H1 (cell line): ENCODE measurements around the gene HOXA10. TPM values are rescaled to one million over a fixed set of nuclear protein-coding genes. Genes with fewer than 3 reads are reported as not detected.

Source experiments
- CTCF ChIA-PET: fragments of 300-600 bp; sonication (Branson Sonifier 250); formaldehyde crosslinking; loops from one replicate; lab custom pipeline; 2021; ENCODE audit not compliant: partially characterized antibody; lab: Charles Lee
- POLR2A ChIA-PET: fragments of 300-600 bp; sonication (Branson Sonifier 250); formaldehyde crosslinking; loops from one replicate; lab custom pipeline; 2021; ENCODE audit warnings: inconsistent platforms; ENCODE audit not compliant: partially characterized antibody; lab: Charles Lee
- DNase-seq, 2 experiments: peaks; one replicate each; pipeline versions ENCODE4 v3.0.0 to v3.0.0-alpha.2; 2010 to 2022; ENCODE audit warnings: low spot score in 2 of 2, low read depth in 1 of 2, mixed read lengths in 1 of 2
- FAIRE-seq: peaks from 2 replicates; lab custom pipeline; 2011; peaks lifted over from hg19 to GRCh38; lab: Jason Lieb, UNC
- H2AFZ ChIP-seq: 2 replicates; pipeline ENCODE4 v1.8.1; 2012; ENCODE audit warnings: low read length, inconsistent platforms
- H2AK5ac ChIP-seq: 2 replicates; pipeline ENCODE4 v1.6.1; 2013; ENCODE audit warnings: low read depth, low read length
- H2BK120ac ChIP-seq: replicated peaks from 2 replicates; pipeline ENCODE3; 2013; ENCODE audit warnings: low read depth, low read length, inconsistent platforms
- H2BK12ac ChIP-seq: 2 replicates; pipeline ENCODE4 v1.6.1; 2013; ENCODE audit warnings: low read depth, low read length
- H2BK15ac ChIP-seq: 2 replicates; pipeline ENCODE4 v1.6.1; 2013; ENCODE audit warnings: low read length
- H2BK20ac ChIP-seq: 2 replicates; pipeline ENCODE4 v1.6.1; 2013; ENCODE audit warnings: low read length
- H2BK5ac ChIP-seq: 2 replicates; pipeline ENCODE4 v1.6.1; 2013; ENCODE audit warnings: low read depth, low read length
- H3K14ac ChIP-seq: 2 replicates; pipeline ENCODE4 v1.6.1; 2013; ENCODE audit warnings: inconsistent platforms; ENCODE audit not compliant: insufficient read length
- H3K18ac ChIP-seq: 2 replicates; pipeline ENCODE4 v1.6.1; 2013; ENCODE audit warnings: low read length; ENCODE audit errors: extremely low read depth
- H3K23ac ChIP-seq: 2 replicates; pipeline ENCODE4 v1.6.1; 2013; ENCODE audit warnings: inconsistent platforms; ENCODE audit not compliant: insufficient read length
- H3K23me2 ChIP-seq: 2 replicates; pipeline ENCODE4 v1.6.1; 2013; ENCODE audit warnings: low read depth, low read length
- H3K27ac ChIP-seq: 2 replicates; pipeline ENCODE4 v1.6.1; 2011; ENCODE audit warnings: low read depth, low read length, inconsistent platforms
- H3K27me3 ChIP-seq, 4 experiments: replicated peaks in 1 of 4; 1 replicate in 1 of 4; 2 replicates in 3 of 4; pipeline versions ENCODE4 v1.6.1 to v1.8.1; 2011 to 2013; ENCODE audit warnings: low read length in 3 of 4, mild to moderate bottlenecking in 3 of 4, inconsistent platforms in 2 of 4, mixed read lengths in 2 of 4, moderate library complexity in 1 of 4; ENCODE audit not compliant: control insufficient read depth in 3 of 4, insufficient read depth in 3 of 4; ENCODE audit errors: extremely low read depth in 1 of 4
- H3K36me3 ChIP-seq, 4 experiments: 2 replicates each; pipeline versions ENCODE4 v1.6.1 to v1.8.1; 2011 to 2013; ENCODE audit warnings: mild to moderate bottlenecking in 4 of 4, low read length in 3 of 4, moderate library complexity in 2 of 4, control low read depth in 1 of 4, inconsistent platforms in 1 of 4; ENCODE audit not compliant: insufficient read depth in 4 of 4, control insufficient read depth in 2 of 4
- H3K4ac ChIP-seq: replicated peaks from 2 replicates; pipeline ENCODE3; 2013; ENCODE audit warnings: low read length, low read depth, mixed read lengths, inconsistent platforms; ENCODE audit not compliant: insufficient read length
- H3K4me1 ChIP-seq, 4 experiments: replicated peaks in 1 of 4; 1 replicate in 1 of 4; 2 replicates in 3 of 4; pipeline versions ENCODE4 v1.6.1 to v1.8.1; 2011 to 2013; ENCODE audit warnings: low read length in 3 of 4, inconsistent platforms in 2 of 4, mixed read lengths in 1 of 4; ENCODE audit not compliant: insufficient read depth in 4 of 4, control insufficient read depth in 3 of 4
- H3K4me2 ChIP-seq, 2 experiments: 2 replicates each; pipeline versions ENCODE4 v1.6.1 to v1.8.1; 2011 to 2013; ENCODE audit warnings: low read depth in 2 of 2, low read length in 2 of 2, control low read depth in 1 of 2, inconsistent platforms in 1 of 2, mild to moderate bottlenecking in 1 of 2; ENCODE audit not compliant: insufficient read depth in 1 of 2
- H3K4me3 ChIP-seq, 4 experiments: fragments of 200-600, 300-600 bp in 1 of 4; sonication (generic), shearing (Covaris generic), sonication (Bioruptor Twin) in 1 of 4; 2 replicates each; pipeline versions ENCODE4 v1.5.1 to v1.8.1; 2011 to 2016; ENCODE audit warnings: low read length in 4 of 4, low read depth in 3 of 4, control low read depth in 2 of 4, inconsistent platforms in 2 of 4, mild to moderate bottlenecking in 2 of 4, mixed read lengths in 1 of 4, moderate library complexity in 1 of 4; ENCODE audit not compliant: insufficient read depth in 2 of 4; ENCODE audit errors: extremely low read depth in 1 of 4
- H3K56ac ChIP-seq: replicated peaks from 2 replicates; pipeline ENCODE3; 2013; ENCODE audit warnings: low read depth, mild to moderate bottlenecking, mixed read lengths, low read length, inconsistent platforms; ENCODE audit not compliant: insufficient read length
- H3K79me1 ChIP-seq: 2 replicates; pipeline ENCODE4 v1.6.1; 2013; ENCODE audit warnings: low read depth, low read length, control low read depth
- H3K79me2 ChIP-seq, 2 experiments: 2 replicates each; pipeline versions ENCODE4 v1.6.1 to v1.8.1; 2012 to 2013; ENCODE audit warnings: low read length in 2 of 2, mild to moderate bottlenecking in 2 of 2, inconsistent platforms in 1 of 2; ENCODE audit not compliant: insufficient read depth in 2 of 2, control insufficient read depth in 1 of 2
- H3K9ac ChIP-seq, 4 experiments: replicated peaks in 1 of 4; 1 replicate in 1 of 4; 2 replicates in 3 of 4; pipeline versions ENCODE4 v1.6.1 to v1.8.1; 2011 to 2013; ENCODE audit warnings: low read depth in 3 of 4, low read length in 3 of 4, control low read depth in 2 of 4, mild to moderate bottlenecking in 2 of 4, moderate library complexity in 2 of 4, inconsistent platforms in 1 of 4; ENCODE audit errors: extremely low read depth in 1 of 4
- H3K9me3 ChIP-seq, 2 experiments: 2 replicates each; pipeline versions ENCODE4 v1.6.1 to v1.8.1; 2012 to 2013; ENCODE audit warnings: mild to moderate bottlenecking in 2 of 2, moderate library complexity in 2 of 2, control low read depth in 1 of 2, inconsistent platforms in 1 of 2, low read depth in 1 of 2, low read length in 1 of 2, mixed read lengths in 1 of 2; ENCODE audit not compliant: insufficient read depth in 2 of 2
- H4K20me1 ChIP-seq, 2 experiments: replicated peaks in 1 of 2; 2 replicates each; pipeline versions ENCODE3 to v1.8.1; 2011 to 2013; ENCODE audit warnings: inconsistent platforms in 2 of 2, low read length in 2 of 2, mild to moderate bottlenecking in 1 of 2; ENCODE audit not compliant: insufficient read depth in 2 of 2, control insufficient read depth in 1 of 2
- H4K5ac ChIP-seq: 2 replicates; pipeline ENCODE4 v1.6.1; 2013; ENCODE audit warnings: low read length, low read depth, mixed read lengths, inconsistent platforms; ENCODE audit not compliant: insufficient read length
- H4K8ac ChIP-seq: 2 replicates; pipeline ENCODE4 v1.8.0; 2013; ENCODE audit warnings: mild to moderate bottlenecking, moderate library complexity, low read length, inconsistent platforms; ENCODE audit not compliant: insufficient read depth; ENCODE audit errors: extremely low read depth
- H4K91ac ChIP-seq: replicated peaks from 2 replicates; pipeline ENCODE3; 2013; ENCODE audit warnings: low read length, mixed read lengths, inconsistent platforms; ENCODE audit not compliant: insufficient read length
- CREB1 ChIP-seq: IDR thresholded peaks from 2 replicates; pipeline ENCODE4 v1.6.1; 2012; ENCODE audit warnings: inconsistent platforms
- FOSL1 ChIP-seq: IDR thresholded peaks from 2 replicates; pipeline ENCODE4 v1.6.1; 2011; ENCODE audit warnings: mild to moderate bottlenecking, low read depth, low read length, moderate library complexity; ENCODE audit not compliant: insufficient read depth
- GABPA ChIP-seq: IDR thresholded peaks from 2 replicates; pipeline ENCODE4 v1.6.1; 2011; ENCODE audit warnings: mild to moderate bottlenecking, low read length, moderate library complexity, borderline replicate concordance; ENCODE audit not compliant: insufficient read depth
- KDM1A ChIP-seq: fragments of 200-600, 300-600 bp; sonication (generic); IDR thresholded peaks from 2 replicates; pipeline ENCODE4 v1.7.1; 2016; ENCODE audit warnings: mild to moderate bottlenecking, low read length, borderline replicate concordance
- KDM5A ChIP-seq: fragments of 200-600 bp; IDR thresholded peaks from 2 replicates; pipeline ENCODE4 v1.7.1; 2012; ENCODE audit warnings: mild to moderate bottlenecking, low read length, inconsistent platforms, mixed read lengths
- RNF2 ChIP-seq: fragments of 200-900, 300-1000 bp; sonication (generic); IDR thresholded peaks from 2 replicates; pipeline ENCODE4 v1.7.1; 2016; ENCODE audit warnings: borderline replicate concordance, low read depth, mild to moderate bottlenecking, antibody characterized with exemption, low read length; ENCODE audit not compliant: poor library complexity, severe bottlenecking; ENCODE audit errors: missing control alignments
- SIRT6 ChIP-seq: IDR thresholded peaks from one replicate; pipeline ENCODE4 v1.7.1; 2012; ENCODE audit warnings: low read length, inconsistent platforms
- SUZ12 ChIP-seq: fragments of 200-600 bp; sonication (generic); IDR thresholded peaks from 2 replicates; pipeline ENCODE4 v1.6.1; 2012; ENCODE audit warnings: mild to moderate bottlenecking, inconsistent platforms, low read length, moderate library complexity, mixed read lengths
- TBP ChIP-seq: IDR thresholded peaks from 2 replicates; pipeline ENCODE4 v1.6.1; 2011; ENCODE audit warnings: low read depth, low read length, improper control_type of control experiment
- WGBS, 2 experiments: shearing (Covaris generic) in 1 of 2; methylation state at CpG; one replicate each; pipeline versions ENCODE4 v1.1.6 to v1.1.7; 2013 to 2015; ENCODE audit warnings: low lambda C conversion rate in 2 of 2, mixed read lengths in 2 of 2, inconsistent platforms in 1 of 2, low coverage in 1 of 2, missing lambda C conversion rate in 1 of 2; ENCODE audit not compliant: insufficient replicate concordance in 2 of 2, insufficient coverage in 1 of 2, insufficient read length in 1 of 2; ENCODE audit errors: extremely low coverage in 1 of 2, missing lambda C conversion rate in 1 of 2; 5-methylcytosine and 5-hydroxymethylcytosine counted together
- polyA plus RNA-seq, 7 experiments: library from polyadenylated mRNA; depleted of rRNA in 3 of 7; stranded (reverse) in 5 of 7; unstranded in 2 of 7; fragments of >200 nt in 5 of 7; fragments of 200-250 nt in 2 of 7; gene quantifications; 1 replicate in 5 of 7; 2 replicates in 1 of 7; 4 replicates in 1 of 7; pipeline versions ENCODE4 v1.2.1 to v1.2.3, GENCODE V29; 2011 to 2013; ENCODE audit warnings: missing spikeins in 2 of 7, mixed read lengths in 2 of 7
- total RNA-seq: library from RNA; stranded (reverse); fragmentation: NEBNext Ultra II Directional; extraction: Animal tissue kit (Norgen Biotek cat#: 25700); gene quantifications from 2 replicates; pipeline ENCODE4 v1.2.1, GENCODE V29; 2021
- TF ChIP-seq, protein P1 (sequence below): IDR thresholded peaks from 2 replicates; pipeline ENCODE4 v1.6.1; 2011; ENCODE audit warnings: low read length, improper control_type of control experiment

HOXA10 gene
- total and polyA plus RNA-seq, 2 of the 8 experiments (the other 6 are each of a cell fraction or from before 2014, with no cell fraction given): not detected

DNA sequence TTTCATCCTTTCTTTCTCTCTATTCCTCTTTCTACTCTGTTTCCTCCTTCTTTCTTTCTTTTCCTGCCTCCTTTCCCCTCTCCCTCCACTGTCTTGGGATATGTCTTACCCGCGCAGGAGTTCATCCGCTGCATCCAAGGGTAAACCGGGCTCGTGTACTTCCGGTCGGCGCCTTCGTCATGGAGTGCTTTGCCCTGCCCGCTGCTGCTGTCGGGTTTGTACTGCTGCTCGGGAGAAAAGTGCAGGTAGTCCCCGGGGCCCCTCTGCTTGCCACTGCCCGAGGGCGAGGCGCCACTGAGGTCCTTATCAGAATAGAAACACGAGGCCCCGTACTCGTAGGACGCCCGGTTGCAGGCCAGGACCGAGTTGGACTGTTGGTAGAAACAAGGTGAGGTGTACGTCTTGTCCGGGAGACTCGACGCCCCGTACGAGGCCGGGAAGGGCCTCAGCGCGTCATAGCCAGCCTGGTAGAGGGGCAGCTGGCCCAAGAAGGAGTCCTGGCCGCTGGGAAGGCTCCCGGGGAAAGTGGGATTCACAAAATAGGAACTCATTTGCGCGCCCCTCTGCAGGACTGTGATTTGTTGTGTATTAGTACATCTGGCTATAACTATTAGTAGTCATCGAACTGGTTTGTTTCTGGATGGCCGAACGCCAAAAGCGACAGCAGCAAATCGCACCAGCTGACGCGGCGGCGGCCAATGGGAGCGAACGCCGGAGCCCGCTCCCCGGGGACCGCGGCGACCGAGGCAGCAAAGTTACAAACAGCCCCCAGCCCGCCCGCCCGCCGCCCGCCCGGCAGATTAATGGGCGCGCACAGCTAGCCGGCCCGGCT, 26.7 kb downstream of the HOXA10 start, which contains the start of gene HOXA6:
TSS of gene HOXA6 (minus strand) at position 576 of the 832 bp plus-strand sequence. CDS start at position 551, 25 bp downstream.
- no peaks in the 10 kb centered on the region for H3K79me2 ChIP-seq
- H3K4ac ChIP-seq: no peak within 1 kb of the TSS
- H2BK12ac ChIP-seq: no peak within 1 kb of the TSS
- CTCF ChIA-PET: interaction anchor here (1.0 to 12.5 kb wide), 7 partner anchors 12 to 293 kb away, joined by 3 to 123 read pairs (median 10); partner anchors contain the start of gene HOXA1
- peaks cover 0 to 6% (median 0%) of the 10 kb centered on the region in 4 experiments; a peak in 1 of 8 replicates for H3K36me3 ChIP-seq
- no peak for FAIRE-seq
- H3K4me3 ChIP-seq: peak within 1 kb of the TSS in 1 of 4 experiments; percentile 42; a peak in 3 of 8 replicates
- 17% methylated on average over 39 of the region's 63 CpGs; no CpG with 5 or more reads in 1 of the 2 experiments for WGBS, 2 experiments
- H3K56ac ChIP-seq: no peak within 1 kb of the TSS
- no peak within 1 kb of the TSS for H2BK120ac ChIP-seq
- no peak within 1 kb of the TSS for H2AFZ ChIP-seq
- peaks cover 11% of the 10 kb centered on the region for H3K23me2 ChIP-seq
- no peak within 1 kb of the TSS for H3K27ac ChIP-seq
- no peak within 1 kb of the TSS for H3K23ac ChIP-seq
- no peak within 1 kb of the TSS for H2BK5ac ChIP-seq
- H4K91ac ChIP-seq: no peak within 1 kb of the TSS
- H3K4me2 ChIP-seq: peak within 1 kb of the TSS; percentile 40 to 59
- H3K4me1 ChIP-seq: peaks cover 0 to 9% (median 6%) of the 10 kb centered on the region in 4 experiments; a peak in 5 of 7 replicates
- peaks cover 0 to 3% of the 10 kb centered on the region in 2 experiments; a peak in 1 of 4 replicates for H3K9me3 ChIP-seq
- H3K14ac ChIP-seq: no peak within 1 kb of the TSS
- peaks cover 33% of the 10 kb centered on the region in 2 experiments for H4K20me1 ChIP-seq
- H4K5ac ChIP-seq: no peak within 1 kb of the TSS
- no peak within 1 kb of the TSS for H2BK15ac ChIP-seq
- H3K79me1 ChIP-seq: no peaks in the 10 kb centered on the region
- 0 out of 2 replicates have a peak within 1 kb of the TSS, but pooled peaks have one; percentile 10 for H2AK5ac ChIP-seq
- H4K8ac ChIP-seq: no peak within 1 kb of the TSS
- no peak within 1 kb of the TSS for H3K9ac ChIP-seq
- H2BK20ac ChIP-seq: no peak within 1 kb of the TSS
- DNase-seq: peak in 1 of 2 experiments; percentile 56
- POLR2A ChIA-PET: no interaction called here
- H3K18ac ChIP-seq: no peak within 1 kb of the TSS
- peaks cover 96 to 100% (median 99%) of the 10 kb centered on the region in 4 experiments for H3K27me3 ChIP-seq
- TF ChIP-seq GABPA (no peak), KDM5A (no peak), SUZ12 (peak; percentile 71), SIRT6 (no peak), CREB1 (0 out of 2 replicates have a peak, but pooled peaks have one; percentile 5), RNF2 (peak; percentile 62), FOSL1 (no peak), KDM1A (no peak), TBP (no peak)
- TF ChIP-seq, protein P1, sequence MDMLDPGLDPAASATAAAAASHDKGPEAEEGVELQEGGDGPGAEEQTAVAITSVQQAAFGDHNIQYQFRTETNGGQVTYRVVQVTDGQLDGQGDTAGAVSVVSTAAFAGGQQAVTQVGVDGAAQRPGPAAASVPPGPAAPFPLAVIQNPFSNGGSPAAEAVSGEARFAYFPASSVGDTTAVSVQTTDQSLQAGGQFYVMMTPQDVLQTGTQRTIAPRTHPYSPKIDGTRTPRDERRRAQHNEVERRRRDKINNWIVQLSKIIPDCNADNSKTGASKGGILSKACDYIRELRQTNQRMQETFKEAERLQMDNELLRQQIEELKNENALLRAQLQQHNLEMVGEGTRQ: peak; percentile 46; the same call in 1 of the 2 replicates
